HG03439 (cell line): Measurements from ENCODE around the gene DGLUCY.
"Not testable (repeated sequence)": the region's sequence is repeated elsewhere in the genome, so short reads cannot be mapped to it uniquely, and the experiment has no call there.

Source experiments
- ATAC-seq: cut with Tn5 transposase; IDR thresholded peaks from one replicate; pipeline ENCODE4 v1.9.1; 2021; ENCODE audit warnings: mild to moderate bottlenecking, moderate library complexity; ENCODE audit not compliant: unreplicated experiment

The DGLUCY gene

GRCh38 chr14:91135039-91135438 lies 21.2 kb downstream of the DGLUCY start:
- no peak for ATAC-seq

- ATAC-seq = no peak
Measured at GRCh38 chr14:91138511-91139359, 24.9 kb downstream of the DGLUCY start.

GRCh38 chr14:91139776-91140175 lies 25.9 kb downstream of the DGLUCY start:
- ATAC-seq = no peak

- ATAC-seq = no peak
Measured at GRCh38 chr14:91140672-91141071, 26.8 kb downstream of the DGLUCY start.

GRCh38 chr14:91142214-91142668 lies 28.4 kb downstream of the DGLUCY start:
- ATAC-seq = peak; percentile 71

- ATAC-seq = no peak
Measured at GRCh38 chr14:91143862-91144261, 30.0 kb downstream of the DGLUCY start.

- ATAC-seq = no peak
Measured at GRCh38 chr14:91144425-91145145, 30.7 kb downstream of the DGLUCY start.

GRCh38 chr14:91145391-91146160 lies 31.7 kb downstream of the DGLUCY start:
- no peak for ATAC-seq

GRCh38 chr14:91146661-91147060 lies 32.8 kb downstream of the DGLUCY start:
- no peak for ATAC-seq

GRCh38 chr14:91149462-91149861 lies 35.6 kb downstream of the DGLUCY start:
- ATAC-seq = no peak

GRCh38 chr14:91152499-91152898 lies 38.6 kb downstream of the DGLUCY start:
- ATAC-seq = no peak

- no peak for ATAC-seq
Measured at GRCh38 chr14:91153360-91153759, 39.5 kb downstream of the DGLUCY start.

- no peak for ATAC-seq
Measured at GRCh38 chr14:91154851-91155625, 41.2 kb downstream of the DGLUCY start.

- no peak for ATAC-seq
Measured at GRCh38 chr14:91155626-91156089, 41.8 kb downstream of the DGLUCY start.

- not testable (repeated sequence) for ATAC-seq
Measured at GRCh38 chr14:91156142-91156666, 42.3 kb downstream of the DGLUCY start.

GRCh38 chr14:91156877-91157276 lies 43.0 kb downstream of the DGLUCY start:
- not testable (repeated sequence) for ATAC-seq

- no peak for ATAC-seq
Measured at GRCh38 chr14:91158091-91158790, 44.4 kb downstream of the DGLUCY start.

- ATAC-seq = no peak
Measured at GRCh38 chr14:91159182-91159581, 45.3 kb downstream of the DGLUCY start.

- no peak for ATAC-seq
Measured at GRCh38 chr14:91159906-91160305, 46.0 kb downstream of the DGLUCY start.

- ATAC-seq = no peak
Measured at GRCh38 chr14:91163316-91163715, 49.4 kb downstream of the DGLUCY start.
